NCI-H1694 (cell line): ENCODE measurements around the gene DOLK.

Source experiments
- DNase-seq: peaks from one replicate; lab custom pipeline; 2025; lab: John Stamatoyannopoulos, UW

DOLK gene

GRCh38 chr9:128906741-128907140, 40.7 kb downstream of the DOLK start:
- no peak for DNase-seq

GRCh38 chr9:128905964-128906363, 41.4 kb downstream of the DOLK start:
- no peak for DNase-seq

- no peak for DNase-seq
These were observed 43.4 kb downstream of the DOLK start for GRCh38 chr9:128903871-128904620.

- DNase-seq = no peak
These were observed 44.3 kb downstream of the DOLK start for GRCh38 chr9:128903079-128903461.

GRCh38 chr9:128902351-128903078, 44.9 kb downstream of the DOLK start:
- no peak for DNase-seq

GRCh38 chr9:128901822-128902221, 45.6 kb downstream of the DOLK start:
- DNase-seq = no peak

- DNase-seq = no peak
These were observed 46.0 kb downstream of the DOLK start for GRCh38 chr9:128901379-128901778.

GRCh38 chr9:128899566-128900322, 47.7 kb downstream of the DOLK start:
- DNase-seq = no peak

GRCh38 chr9:128898845-128899565, 48.4 kb downstream of the DOLK start:
- DNase-seq = no peak

- DNase-seq = no peak
These were observed 49.0 kb downstream of the DOLK start for GRCh38 chr9:128898382-128898781.

- DNase-seq = no peak
These were observed 51.8 kb downstream of the DOLK start for GRCh38 chr9:128895556-128895955.
